Vagina (tissue), 2 donors: ENCODE data around the gene HBG1.

ENCODE experiments used
- CTCF ChIP-seq, 3 experiments: fragments of 450-650 bp in 2 of 3; fragments of 200-600 bp in 1 of 3; sonication (generic) in 1 of 3; IDR thresholded peaks; one replicate each; pipeline ENCODE4 v1.5.1; 2017 to 2019; ENCODE audit warnings: antibody characterized with exemption in 3 of 3, mild to moderate bottlenecking in 2 of 3, moderate library complexity in 2 of 3
- POLR2A ChIP-seq, 2 donors: fragments of 450-650 bp; IDR thresholded peaks; one replicate each; pipeline ENCODE4 v1.6.1; 2017; ENCODE audit warnings: antibody characterized with exemption in 2 of 2, mild to moderate bottlenecking in 2 of 2, moderate library complexity in 2 of 2
- POLR2AphosphoS5 ChIP-seq, 2 donors: sonication (generic); formaldehyde crosslinking; IDR thresholded peaks; one replicate each; pipeline ENCODE4 v1.9.0; 2017; ENCODE audit warnings: antibody characterized with exemption in 2 of 2, mild to moderate bottlenecking in 2 of 2, low read depth in 1 of 2; ENCODE audit not compliant: insufficient read depth in 1 of 2

DNA sequence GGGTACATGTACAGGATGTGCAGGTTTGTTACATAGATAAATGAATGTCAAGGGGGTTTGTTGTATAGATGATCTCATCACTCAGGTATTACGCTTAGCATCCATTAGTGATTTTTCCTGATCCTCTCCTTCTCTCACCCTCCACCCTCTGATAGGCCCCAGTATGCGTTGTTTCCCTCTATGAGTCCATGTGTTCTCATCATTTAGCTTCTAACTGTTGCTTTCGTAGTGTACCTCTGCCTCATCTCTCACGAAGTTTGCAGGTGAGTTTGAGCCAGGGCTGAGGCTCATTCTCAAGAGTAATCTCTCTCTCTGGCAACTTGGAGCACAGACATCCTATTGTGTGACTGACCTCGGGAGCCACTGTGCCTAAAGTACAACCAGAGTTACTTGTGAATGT, 24.7 kb upstream of the HBG1 start:
- no peak for TF ChIP-seq CTCF (IDR thresholded peaks at IDR 0.05)
- no peak for TF ChIP-seq POLR2A (IDR thresholded peaks at IDR 0.05)
- TF ChIP-seq POLR2AphosphoS5 (IDR thresholded peaks at IDR 0.05; ENCODE audit: insufficient read depth in 1 of 2, low read depth in 1 of 2): no peak
